RPMI7951 (cell line): ENCODE data around the gene DHX57. TPM values are rescaled to one million over a fixed set of nuclear protein-coding genes. Genes with fewer than 3 reads are reported as not detected.

ENCODE experiments used
- DNase-seq: peaks from one replicate; pipeline ENCODE4 v3.0.0-alpha.2; 2012; ENCODE audit warnings: low read depth
- total RNA-seq: library from RNA; depleted of rRNA; stranded (reverse); fragments of >200 nt; shearing (Covaris generic); gene quantifications from 2 replicates; pipeline ENCODE4 v1.2.3, GENCODE V29; 2014; rRNA removed

Gene DHX57, protein sequence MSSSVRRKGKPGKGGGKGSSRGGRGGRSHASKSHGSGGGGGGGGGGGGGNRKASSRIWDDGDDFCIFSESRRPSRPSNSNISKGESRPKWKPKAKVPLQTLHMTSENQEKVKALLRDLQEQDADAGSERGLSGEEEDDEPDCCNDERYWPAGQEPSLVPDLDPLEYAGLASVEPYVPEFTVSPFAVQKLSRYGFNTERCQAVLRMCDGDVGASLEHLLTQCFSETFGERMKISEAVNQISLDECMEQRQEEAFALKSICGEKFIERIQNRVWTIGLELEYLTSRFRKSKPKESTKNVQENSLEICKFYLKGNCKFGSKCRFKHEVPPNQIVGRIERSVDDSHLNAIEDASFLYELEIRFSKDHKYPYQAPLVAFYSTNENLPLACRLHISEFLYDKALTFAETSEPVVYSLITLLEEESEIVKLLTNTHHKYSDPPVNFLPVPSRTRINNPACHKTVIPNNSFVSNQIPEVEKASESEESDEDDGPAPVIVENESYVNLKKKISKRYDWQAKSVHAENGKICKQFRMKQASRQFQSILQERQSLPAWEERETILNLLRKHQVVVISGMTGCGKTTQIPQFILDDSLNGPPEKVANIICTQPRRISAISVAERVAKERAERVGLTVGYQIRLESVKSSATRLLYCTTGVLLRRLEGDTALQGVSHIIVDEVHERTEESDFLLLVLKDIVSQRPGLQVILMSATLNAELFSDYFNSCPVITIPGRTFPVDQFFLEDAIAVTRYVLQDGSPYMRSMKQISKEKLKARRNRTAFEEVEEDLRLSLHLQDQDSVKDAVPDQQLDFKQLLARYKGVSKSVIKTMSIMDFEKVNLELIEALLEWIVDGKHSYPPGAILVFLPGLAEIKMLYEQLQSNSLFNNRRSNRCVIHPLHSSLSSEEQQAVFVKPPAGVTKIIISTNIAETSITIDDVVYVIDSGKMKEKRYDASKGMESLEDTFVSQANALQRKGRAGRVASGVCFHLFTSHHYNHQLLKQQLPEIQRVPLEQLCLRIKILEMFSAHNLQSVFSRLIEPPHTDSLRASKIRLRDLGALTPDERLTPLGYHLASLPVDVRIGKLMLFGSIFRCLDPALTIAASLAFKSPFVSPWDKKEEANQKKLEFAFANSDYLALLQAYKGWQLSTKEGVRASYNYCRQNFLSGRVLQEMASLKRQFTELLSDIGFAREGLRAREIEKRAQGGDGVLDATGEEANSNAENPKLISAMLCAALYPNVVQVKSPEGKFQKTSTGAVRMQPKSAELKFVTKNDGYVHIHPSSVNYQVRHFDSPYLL (N-terminal part only)
- total RNA-seq, result 13.5 and 17.3 TPM in 2 replicates

DNA sequence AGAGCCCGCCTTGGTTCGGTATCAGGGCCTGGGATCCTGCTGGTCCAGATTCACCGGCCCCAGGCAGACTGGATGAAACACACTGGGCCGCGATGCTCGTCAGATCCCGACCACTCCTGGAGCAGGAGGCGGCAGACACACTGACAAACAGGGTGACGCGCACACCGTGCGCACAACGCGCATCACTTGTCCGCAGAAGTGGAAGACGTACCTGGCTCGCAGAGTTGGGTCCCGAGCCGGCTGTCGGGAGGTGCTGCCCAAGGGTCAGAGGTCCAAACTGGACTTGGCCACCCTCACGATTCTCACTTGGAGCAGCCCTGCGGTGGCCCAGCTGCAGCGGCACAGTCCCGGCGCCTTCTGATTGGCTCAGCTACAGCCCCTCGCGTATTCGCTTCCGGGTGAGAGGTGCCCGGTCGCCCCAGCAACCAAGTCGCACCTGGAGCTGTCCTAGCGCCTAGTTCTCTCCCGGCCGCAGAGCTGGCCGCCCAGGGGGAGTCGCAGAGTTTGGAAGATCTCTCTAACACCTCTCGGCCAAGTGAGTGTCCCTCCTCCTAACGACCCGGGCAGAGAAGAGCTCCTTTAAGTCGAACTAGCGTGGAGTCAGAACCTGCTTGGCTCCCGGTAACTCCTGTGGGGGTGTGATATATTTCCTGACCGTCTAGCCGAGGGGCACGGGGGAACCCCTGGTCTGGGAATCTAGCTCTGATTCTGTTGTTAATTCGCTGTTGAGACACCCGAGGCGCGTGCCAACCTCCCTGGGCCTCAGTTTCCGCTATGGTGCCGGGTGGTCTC lies at the start of gene DHX57, which contains the start of gene MORN2:
Gene DHX57, minus strand, starts transcription at position 359 of the 792 bp plus-strand sequence. CDS start 7,529 bp downstream, outside the sequence.
Gene MORN2, plus strand, starts transcription at position 401 of the 792 bp plus-strand sequence.
- peak; percentile 83 for DNase-seq

DNA sequence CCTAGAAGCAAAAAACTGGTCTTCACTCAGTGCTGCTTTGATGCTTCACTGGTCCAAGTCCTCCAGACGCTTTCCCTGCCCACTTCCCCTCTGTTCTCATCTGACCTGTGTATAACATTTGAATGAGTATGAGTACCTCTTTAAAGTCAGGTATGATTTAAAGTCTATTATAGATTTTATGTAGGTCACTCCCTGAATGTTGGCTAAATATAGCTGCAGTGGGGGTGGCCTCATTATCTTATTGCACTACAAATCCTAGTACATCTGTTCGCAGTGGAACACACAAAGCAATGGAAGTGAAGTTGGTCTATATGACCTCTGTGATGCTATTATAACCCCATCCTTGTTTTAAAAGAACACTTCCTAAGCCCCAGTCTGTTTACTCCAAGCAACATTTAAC lies 47.2 kb upstream of the DHX57 start:
- no peak for DNase-seq

DNA sequence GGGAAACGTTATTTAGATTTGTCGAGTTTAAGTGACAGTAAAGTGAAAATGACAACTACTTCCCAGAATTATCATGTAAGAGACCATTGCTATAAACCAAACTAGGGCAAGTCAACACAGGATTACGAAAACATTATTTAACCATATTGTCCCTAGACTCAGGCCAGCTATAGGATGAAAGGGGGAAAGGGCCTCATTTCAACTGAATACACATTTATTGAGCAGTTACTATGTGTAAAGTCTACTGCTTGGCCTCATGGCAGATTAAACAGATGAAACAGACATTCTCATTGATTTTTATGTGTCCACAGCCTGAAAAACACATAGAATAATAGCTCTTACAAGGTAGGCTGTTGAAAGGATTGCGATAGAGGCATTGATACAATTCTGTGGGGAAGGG lies 46.7 kb upstream of the DHX57 start:
- DNase-seq, result no peak

DNA sequence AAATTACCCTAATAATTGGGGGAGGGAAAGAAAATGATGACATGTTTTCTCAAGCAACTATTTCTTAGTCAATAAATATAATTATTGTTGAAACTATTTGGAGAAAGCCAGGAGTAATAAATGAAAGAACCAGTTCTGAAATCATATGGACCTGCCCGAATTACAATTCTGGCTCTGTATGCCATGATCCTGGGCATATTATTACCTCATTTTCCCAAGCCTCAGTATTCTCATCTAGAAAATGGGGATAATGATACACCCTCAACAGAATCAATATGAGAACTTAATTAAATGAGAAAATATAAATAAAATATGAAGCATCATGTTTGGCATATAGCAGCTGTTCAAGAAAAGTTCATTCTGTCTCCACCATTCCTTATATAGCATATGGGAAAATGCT lies 36.9 kb upstream of the DHX57 start:
- DNase-seq, result no peak

DNA sequence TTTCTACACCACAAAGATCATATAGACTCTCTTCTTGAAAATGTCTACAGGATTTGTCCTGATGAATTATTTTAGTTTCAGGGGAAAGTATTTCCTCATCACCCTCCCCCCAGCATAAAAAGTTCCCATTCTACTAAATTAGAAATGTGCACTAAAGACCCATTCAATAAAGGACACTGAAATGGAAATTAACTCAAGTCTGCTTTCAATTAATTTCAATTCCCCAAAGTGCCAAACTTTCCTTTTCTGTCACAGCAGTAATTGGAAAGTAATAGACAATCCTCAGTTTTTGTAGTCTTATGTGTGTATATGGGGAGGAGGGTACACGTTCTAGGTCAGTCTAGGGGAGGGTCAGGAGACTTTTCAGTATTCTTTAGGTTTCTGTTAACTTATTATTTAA lies 35.5 kb upstream of the DHX57 start:
- no peak for DNase-seq

DNA sequence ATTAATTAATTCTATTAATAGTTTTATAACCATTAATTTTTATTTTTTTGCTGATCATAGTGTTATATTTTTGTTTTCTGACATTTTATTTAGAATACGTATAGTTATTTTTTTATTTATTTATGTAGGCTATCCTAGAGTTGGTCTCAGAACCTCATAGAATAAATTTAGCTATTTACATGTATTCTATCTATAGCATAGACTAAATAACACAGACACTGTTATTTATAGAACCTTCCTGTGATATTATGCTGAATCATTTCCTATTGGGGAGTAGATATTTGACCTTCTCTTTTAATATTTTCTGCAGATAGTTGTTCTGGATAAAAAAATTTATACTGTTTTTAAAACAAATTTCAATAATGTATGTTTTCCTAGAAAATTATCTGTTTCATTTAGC lies 34.1 kb upstream of the DHX57 start:
- no peak for DNase-seq

DNA sequence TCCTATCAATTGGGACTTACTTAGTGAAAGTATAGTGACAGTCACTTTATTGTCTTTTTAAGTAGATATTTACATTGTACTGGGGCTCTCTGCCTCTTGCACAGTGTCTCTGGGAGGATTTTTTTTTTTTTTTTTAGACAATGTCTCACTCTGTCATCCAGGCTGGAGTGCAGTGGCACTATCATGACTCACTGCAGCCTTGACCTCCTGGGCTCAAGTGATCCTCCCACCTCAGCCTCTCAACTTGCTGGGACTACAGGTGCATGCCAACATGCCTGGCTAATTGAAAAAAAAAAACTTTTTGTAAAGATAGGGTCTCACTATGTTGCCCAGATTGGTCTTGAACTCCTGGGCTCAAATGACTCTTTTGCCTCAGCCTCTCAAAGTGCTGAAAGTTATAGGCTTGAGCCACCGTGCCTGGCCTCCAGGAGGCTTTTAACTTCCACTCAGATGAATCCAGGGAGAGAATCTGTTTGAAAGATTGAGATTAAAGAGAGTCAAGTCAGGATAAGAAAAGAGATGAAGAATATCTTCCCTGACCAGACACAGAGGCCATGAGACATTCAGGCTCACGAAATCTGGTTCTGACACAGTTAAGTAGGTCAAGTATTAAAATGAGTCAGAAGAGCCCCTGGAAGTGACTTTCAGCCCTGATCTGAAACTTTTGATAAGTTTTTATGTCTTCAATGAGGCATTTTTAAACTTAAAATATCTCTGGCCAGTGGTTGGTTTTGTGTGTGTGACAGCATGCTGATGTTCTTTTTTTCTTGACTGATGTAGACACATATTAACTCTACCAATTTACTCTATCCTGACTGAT lies 32.2 kb upstream of the DHX57 start:
- no peak for DNase-seq

DNA sequence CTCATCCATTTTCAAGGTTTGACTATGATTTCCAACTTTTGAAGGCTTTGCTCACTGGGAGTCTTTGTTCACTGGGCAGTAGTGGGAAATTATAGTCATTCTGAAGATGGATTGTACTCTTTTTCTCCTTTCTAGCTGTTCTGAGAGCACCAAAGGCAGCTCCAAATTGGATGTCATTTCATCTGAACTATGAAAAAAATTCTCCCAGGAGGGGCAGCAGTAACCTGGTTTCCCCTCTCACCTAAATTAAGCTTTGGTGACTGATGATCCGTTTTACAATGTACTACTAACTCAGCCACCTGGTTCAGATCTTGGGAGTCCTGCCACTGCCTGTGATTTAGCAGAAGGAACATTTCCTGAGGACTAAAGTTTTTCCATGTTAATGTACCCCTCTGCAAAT lies 31.5 kb upstream of the DHX57 start:
- DNase-seq, result no peak

DNA sequence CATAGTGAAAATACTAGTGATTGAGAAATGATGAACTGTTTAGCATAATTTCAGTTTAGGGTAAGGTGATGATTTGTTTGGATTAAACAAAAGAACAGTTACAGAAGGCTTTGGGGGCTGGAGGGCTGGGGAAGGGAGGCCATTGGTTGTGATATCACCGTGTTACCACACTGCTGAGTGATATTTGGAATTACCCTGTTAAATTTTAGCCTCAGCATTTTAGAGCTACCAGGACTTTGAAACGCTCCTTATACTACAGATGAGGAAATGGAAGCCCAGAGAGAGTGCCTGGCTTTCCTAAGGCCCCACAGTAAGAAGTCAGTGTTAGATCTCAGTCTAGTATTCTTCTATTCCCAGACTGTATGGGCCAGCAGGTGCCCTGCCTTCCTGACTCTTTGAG lies 29.5 kb upstream of the DHX57 start:
- no peak for DNase-seq

DNA sequence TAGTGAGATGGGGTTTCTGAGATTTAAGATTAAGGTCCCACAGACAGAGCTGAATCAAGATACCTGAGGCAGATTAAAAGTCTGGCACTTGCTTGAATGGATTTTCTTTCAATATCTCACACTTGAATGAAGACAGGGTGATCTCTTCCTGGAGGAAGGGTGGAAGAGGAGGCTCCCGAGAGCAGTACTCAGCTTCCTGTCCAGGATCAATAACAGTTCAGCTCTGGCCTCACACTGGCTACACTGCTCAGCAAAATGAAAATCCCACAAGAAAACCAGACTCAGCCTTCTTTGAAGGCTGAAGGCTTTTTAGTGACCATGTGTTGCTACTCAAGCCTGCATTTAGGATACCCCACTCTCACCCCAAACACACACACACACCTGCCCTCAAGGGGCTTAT lies 25.0 kb upstream of the DHX57 start:
- no peak for DNase-seq

DNA sequence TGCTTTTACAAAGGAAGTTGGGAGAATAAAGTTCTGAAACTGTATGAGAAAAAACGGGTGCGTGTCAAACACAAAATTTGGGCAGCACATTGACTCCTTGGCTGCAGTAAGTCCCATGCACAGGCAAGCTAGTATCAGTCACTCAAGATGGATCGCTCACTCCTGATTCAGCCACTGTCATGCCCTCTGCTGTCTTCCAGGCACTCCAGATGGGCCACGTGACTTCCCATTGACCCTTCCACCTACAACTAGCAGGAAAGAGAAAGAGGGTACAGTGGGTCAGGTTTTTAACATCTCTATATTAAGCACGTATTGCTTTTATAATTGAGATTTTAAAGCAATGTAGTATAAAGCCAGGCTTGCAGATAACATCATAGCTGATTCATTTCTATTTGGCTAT lies 22.5 kb upstream of the DHX57 start:
- DNase-seq, result no peak

DNA sequence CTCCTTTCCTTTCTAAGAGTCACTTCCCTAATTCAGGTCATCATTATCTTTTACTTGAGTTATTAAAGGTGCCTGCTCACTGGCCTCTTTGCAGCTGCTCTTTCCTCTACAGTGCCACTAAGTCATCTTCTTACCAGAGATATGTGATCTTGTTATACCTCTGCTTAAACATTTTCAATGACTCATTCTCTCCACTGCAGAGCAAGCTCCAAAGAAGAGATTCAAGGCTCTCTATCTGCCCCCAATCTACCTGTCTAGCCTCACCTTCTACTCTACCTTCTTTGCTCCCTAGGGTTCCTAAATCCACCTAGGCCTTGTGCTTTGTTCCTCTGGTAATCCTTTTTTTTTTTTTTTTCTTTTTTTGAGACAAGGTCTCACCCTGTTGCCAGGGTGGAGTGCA lies 17.1 kb upstream of the DHX57 start:
- DNase-seq, result no peak

DNA sequence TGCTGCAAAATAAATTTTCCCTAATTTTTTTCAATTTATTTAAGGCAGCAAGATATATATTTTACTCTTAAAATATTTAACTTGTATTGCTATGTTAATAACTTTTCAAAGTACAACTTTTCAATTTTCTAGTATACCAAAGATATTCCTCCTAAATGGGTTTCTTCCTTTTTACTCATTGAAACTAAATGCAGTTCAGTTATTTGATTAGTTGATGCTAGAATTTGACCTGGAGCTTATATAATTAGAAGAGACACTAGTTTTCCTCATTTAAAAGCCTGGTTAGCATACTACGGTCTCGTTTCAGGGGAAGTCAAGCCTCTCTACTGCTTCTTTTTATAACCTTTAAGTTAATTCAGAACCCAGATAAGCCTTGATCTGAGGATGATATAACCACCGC lies 13.8 kb upstream of the DHX57 start, which contains the start of gene ARHGEF33:
Gene ARHGEF33, plus strand, starts transcription at position 301 of the 400 bp plus-strand sequence. CDS start 29,573 bp downstream, outside the sequence.
- no peak for DNase-seq

DNA sequence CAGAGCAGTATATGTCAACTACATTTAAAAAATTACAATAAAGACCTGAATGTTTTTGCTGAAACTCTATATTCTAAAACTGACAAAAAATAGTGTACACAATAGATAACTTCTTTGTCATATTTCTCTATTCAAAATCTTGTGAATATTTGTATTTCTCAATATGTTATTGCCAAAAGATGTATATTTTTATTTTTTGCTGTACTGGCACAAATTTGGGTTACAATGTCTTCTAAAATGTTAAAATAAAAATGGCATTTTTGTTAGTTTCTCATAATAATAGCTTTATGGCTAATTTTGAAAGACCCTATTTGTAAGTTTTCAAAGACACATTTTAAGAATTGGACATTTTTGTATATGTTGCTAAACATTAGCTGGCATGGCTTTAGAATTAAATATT lies 13.3 kb upstream of the DHX57 start:
- DNase-seq, result no peak

DNA sequence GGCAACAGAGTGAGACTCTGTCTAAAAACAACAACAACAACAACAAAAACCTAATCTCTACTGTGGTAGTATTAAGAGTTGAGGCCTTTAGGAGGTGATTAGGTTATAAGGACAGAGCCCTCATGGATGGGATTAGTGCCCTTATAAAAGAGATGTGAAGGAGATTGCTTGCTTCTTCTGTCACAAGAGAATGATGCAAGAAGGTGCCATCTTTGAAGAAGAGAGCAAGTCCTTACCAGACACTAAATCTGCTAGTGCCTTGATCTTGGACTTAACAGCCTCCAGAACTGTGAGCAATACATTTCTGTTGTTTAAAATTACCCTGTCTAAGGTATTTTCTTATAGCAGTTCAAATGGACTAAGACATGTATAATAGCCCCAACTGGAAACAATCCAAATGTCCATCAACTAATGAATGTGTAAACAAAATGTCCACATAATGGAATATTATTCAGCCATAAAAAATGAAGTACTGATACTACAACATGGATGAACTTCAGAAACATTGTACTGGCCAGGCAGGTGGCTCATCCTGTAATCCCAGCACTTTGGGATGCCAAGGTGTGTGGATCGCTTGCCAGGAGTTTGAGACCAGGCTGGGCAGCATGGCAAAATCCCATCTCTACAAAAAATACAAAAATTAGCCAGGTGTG lies 12.3 kb upstream of the DHX57 start:
- no peak for DNase-seq

DNA sequence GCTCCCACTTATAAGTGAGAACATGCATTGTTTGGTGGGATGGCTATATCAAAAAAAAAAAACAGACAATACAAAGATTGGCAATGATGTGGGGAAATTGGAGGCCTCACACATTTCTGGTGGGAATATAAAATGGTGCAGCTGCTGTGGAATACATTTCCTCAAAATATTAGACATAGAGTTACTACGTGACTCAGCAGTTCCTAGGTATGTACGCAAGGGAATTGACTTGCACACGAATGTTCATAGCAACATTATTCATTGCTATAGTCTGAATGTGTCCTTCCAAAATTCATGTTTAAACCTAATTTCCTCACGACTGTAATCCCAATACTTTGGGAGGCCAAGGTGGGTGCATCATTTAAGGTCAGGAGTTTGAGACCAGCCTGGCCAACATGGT lies 11.6 kb upstream of the DHX57 start:
- DNase-seq, result no peak

DNA sequence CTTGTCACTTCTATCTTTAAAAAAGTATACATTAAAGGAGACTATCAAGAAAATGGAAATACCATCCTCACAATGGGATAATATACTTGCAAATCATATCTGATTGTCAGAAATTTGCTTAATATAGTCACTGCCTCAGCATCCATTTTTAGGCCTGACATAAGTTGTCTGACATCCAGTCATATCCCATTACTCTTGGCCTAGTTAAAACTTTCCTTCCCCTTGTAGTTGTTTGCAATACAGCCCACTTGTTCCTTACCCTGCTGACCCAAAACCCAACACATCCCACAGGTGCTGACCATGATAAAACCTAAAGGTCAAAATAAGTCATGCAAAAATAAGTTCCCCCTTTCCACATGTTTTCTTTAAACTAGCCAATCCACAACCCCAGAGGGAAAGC lies 10.3 kb upstream of the DHX57 start:
- DNase-seq, result no peak

DNA sequence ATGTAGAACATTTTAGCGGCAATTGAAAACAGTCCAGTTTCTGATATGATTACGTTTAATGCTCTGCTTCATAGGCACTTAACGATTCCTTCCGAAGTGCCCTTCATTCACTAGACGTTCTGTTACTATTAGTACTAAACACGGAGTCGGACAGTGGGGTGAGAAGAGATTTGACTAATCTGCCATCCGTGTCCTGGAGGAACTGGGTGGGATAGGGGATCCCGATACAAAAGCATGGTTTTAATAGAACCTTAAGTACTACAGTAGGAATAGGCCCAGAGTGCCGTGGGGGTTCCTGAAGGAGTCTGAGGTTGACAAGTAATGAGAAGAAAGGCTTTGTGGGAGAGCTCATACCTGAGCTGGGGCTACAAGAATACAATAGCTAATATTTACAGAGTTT lies 673 bp upstream of the DHX57 start:
- DNase-seq, result no peak

DNA sequence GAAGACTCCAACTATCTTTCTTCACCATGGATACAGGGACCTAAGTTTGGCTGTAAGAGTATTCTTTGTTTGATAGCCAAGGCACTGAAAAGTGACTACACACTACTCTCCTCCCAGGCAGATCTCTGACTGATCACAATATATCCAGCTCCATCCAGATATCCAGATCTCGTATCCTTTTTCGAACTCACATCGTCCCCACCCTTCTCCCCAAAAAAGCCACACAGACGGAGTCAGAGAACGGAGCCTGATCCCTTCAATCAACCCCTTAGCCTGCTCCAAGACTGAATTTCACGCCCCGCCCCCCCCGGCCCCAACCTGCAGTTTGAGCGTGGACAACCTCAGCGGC lies 533 bp downstream of the DHX57 start:
- peak; percentile 8 for DNase-seq

DNA sequence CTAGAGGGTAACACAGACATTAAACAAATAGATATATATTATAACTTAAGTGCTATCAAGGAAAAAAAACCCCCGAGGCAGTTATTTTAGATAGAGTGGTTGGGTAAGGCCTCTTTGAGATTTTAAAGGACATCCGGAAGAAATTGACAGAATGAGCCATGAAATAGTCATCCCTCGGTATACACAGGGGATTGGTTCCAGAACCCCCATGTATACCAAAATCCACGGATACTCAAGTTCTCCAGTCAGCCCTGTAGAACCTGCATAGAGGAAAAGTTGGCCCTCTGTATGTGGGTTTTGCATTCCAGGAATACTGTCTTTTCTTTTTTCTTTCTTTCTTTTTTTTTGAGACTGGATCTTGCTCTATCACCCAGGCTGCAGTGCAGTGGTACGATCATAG lies 2.0 kb downstream of the DHX57 start:
- no peak for DNase-seq
